Endothelial cell (in vitro differentiated cells): Measurements from ENCODE around the gene SLIT1. TPM values are rescaled to one million over a fixed set of nuclear protein-coding genes. Genes with fewer than 3 reads are reported as not detected.

Experiments
- DNase-seq: peaks from one replicate; pipeline ENCODE4 v3.0.0; 2021; ENCODE audit warnings: low spot score
- H3K27ac Mint-ChIP-seq: one replicate; pipeline ENCODE4 v1.8.0; 2021; ENCODE audit warnings: mixed read lengths, inconsistent platforms; ENCODE audit not compliant: unreplicated experiment
- H3K27me3 Mint-ChIP-seq: one replicate; pipeline ENCODE4 v1.8.0; 2021; ENCODE audit warnings: mild to moderate bottlenecking, moderate library complexity, mixed read lengths, inconsistent platforms; ENCODE audit not compliant: unreplicated experiment
- H3K36me3 Mint-ChIP-seq: one replicate; pipeline ENCODE4 v1.8.0; 2021; ENCODE audit warnings: mild to moderate bottlenecking, low read depth, mixed read lengths, inconsistent platforms; ENCODE audit not compliant: unreplicated experiment
- H3K4me1 Mint-ChIP-seq: one replicate; pipeline ENCODE4 v1.8.0; 2021; ENCODE audit warnings: mild to moderate bottlenecking, mixed read lengths, inconsistent platforms; ENCODE audit not compliant: unreplicated experiment
- H3K4me3 Mint-ChIP-seq: one replicate; pipeline ENCODE4 v1.8.0; 2021; ENCODE audit warnings: mild to moderate bottlenecking, mixed read lengths, inconsistent platforms; ENCODE audit not compliant: unreplicated experiment
- H3K9me3 Mint-ChIP-seq: one replicate; pipeline ENCODE4 v1.8.0; 2021; ENCODE audit warnings: mixed read lengths, inconsistent platforms; ENCODE audit not compliant: unreplicated experiment
- CTCF ChIP-seq: fragments of 200-600 bp; sonication (generic); IDR thresholded peaks from one replicate; pipeline ENCODE4 v1.5.0; 2021; ENCODE audit warnings: antibody characterized with exemption; ENCODE audit not compliant: unreplicated experiment
- total RNA-seq: library from RNA; stranded (reverse); fragmentation: NEBNext Ultra II Directional; extraction: Animal tissue kit (Norgen Biotek cat#: 25700); gene quantifications from one replicate; pipeline ENCODE4 v1.2.1, GENCODE V29; 2021; ENCODE audit not compliant: unreplicated experiment

Gene SLIT1
- total RNA-seq, 1 donor from 2014 or later = 0.54 TPM

GRCh38 chr10:97099868-97100267 lies 85.9 kb downstream of the SLIT1 start:
- Mint-ChIP-seq H3K9me3 (no peaks in the 10 kb centered on the region), H3K27ac (peak overlapping the region; percentile 57), H3K36me3 (no peaks in the 10 kb centered on the region), H3K4me3 (no peak overlapping the region), H3K4me1 (peaks cover 35% of the 10 kb centered on the region), H3K27me3 (peaks cover 3% of the 10 kb centered on the region)
- DNase-seq = no peak
- no peak for TF ChIP-seq CTCF

- no peak overlapping the region for H3K27ac Mint-ChIP-seq
- no peak overlapping the region for H3K4me3 Mint-ChIP-seq
- peaks cover 35% of the 10 kb centered on the region for H3K4me1 Mint-ChIP-seq
- no peak for TF ChIP-seq CTCF
- H3K9me3 Mint-ChIP-seq = no peaks in the 10 kb centered on the region
- no peaks in the 10 kb centered on the region for H3K36me3 Mint-ChIP-seq
- no peak for DNase-seq
- H3K27me3 Mint-ChIP-seq = peaks cover 3% of the 10 kb centered on the region
These were observed 86.7 kb downstream of the SLIT1 start for GRCh38 chr10:97099089-97099488.

- H3K36me3 Mint-ChIP-seq = no peaks in the 10 kb centered on the region
- H3K27me3 Mint-ChIP-seq = peaks cover 3% of the 10 kb centered on the region
- H3K27ac Mint-ChIP-seq = no peak overlapping the region
- peaks cover 35% of the 10 kb centered on the region for H3K4me1 Mint-ChIP-seq
- no peak for TF ChIP-seq CTCF
- no peak overlapping the region for H3K4me3 Mint-ChIP-seq
- H3K9me3 Mint-ChIP-seq = no peaks in the 10 kb centered on the region
- DNase-seq = no peak
These were observed 88.7 kb downstream of the SLIT1 start for GRCh38 chr10:97097084-97097433.

GRCh38 chr10:97096261-97097083 lies 89.3 kb downstream of the SLIT1 start:
- no peak for DNase-seq
- no peaks in the 10 kb centered on the region for H3K9me3 Mint-ChIP-seq
- no peak overlapping the region for H3K4me3 Mint-ChIP-seq
- peaks cover 35% of the 10 kb centered on the region for H3K4me1 Mint-ChIP-seq
- TF ChIP-seq CTCF = no peak
- H3K27ac Mint-ChIP-seq = no peak overlapping the region
- no peaks in the 10 kb centered on the region for H3K36me3 Mint-ChIP-seq
- peaks cover 2% of the 10 kb centered on the region for H3K27me3 Mint-ChIP-seq

GRCh38 chr10:97095701-97096260 lies 90.0 kb downstream of the SLIT1 start:
- Mint-ChIP-seq H3K27me3 (peaks cover 5% of the 10 kb centered on the region), H3K4me1 (peaks cover 35% of the 10 kb centered on the region), H3K9me3 (no peaks in the 10 kb centered on the region), H3K27ac (no peak overlapping the region), H3K36me3 (no peaks in the 10 kb centered on the region), H3K4me3 (no peak overlapping the region)
- no peak for TF ChIP-seq CTCF
- no peak for DNase-seq
